ENCODE data around the gene TUBB6. TPM values are rescaled to one million over a fixed set of nuclear protein-coding genes. Genes with fewer than 3 reads are reported as not detected.

The TUBB6 gene
- total RNA-seq, 1 donor, result 312 TPM

DNA sequence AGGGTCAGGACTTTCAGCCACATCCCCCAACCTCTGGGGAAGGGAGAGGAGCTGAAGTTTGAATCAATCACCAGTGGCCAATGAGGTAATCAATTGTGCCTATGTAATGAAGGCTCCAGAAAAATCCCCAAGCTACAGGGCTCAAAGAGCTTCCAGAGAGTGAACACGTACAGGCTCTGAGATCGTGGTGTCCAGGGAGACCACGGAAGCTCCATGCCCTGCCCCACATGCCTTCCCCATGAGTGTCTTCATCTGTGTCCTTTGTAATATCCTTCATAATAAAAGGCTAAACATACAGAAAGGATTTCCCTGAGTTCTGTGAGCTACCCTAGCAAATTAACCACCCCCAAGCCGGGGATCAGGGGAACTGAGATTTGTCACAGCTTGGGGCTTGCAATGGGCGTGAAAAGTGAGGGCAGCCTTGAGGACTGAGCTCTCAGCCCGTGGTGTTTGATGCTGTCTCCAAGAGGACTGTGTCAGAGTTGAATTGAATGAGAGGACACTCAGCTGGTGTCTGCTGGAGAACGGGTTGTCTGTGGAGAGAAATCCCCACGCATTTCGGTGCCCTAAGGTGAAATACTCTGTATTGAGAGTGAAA, 25.5 kb upstream of the TUBB6 start:
- Histone ChIP-seq H2AFZ (ENCODE audit: low read length) (peak overlapping the region; percentile 81), H3K4me2 (ENCODE audit: insufficient read depth, low read length) (peak overlapping the region; percentile 70), H3K4me1 (ENCODE audit: insufficient read depth, low read length) (peaks cover 43% of the 10 kb centered on the region), H3K27me3 (ENCODE audit: insufficient read depth, low read length) (no peaks in the 10 kb centered on the region), H3K36me3 (ENCODE audit: insufficient read depth, low read length) (no peaks in the 10 kb centered on the region), H3K27ac (ENCODE audit: low read depth, low read length) (peak overlapping the region; percentile 92), H4K20me1 (ENCODE audit: insufficient read depth, low read length) (no peaks in the 10 kb centered on the region), H3K79me2 (ENCODE audit: insufficient read depth, low read length) (peaks cover 12% of the 10 kb centered on the region), H3K9me3 (ENCODE audit: low read depth, low read length) (no peaks in the 10 kb centered on the region), H3K4me3 (ENCODE audit: insufficient read depth, low read length) (peak overlapping the region; percentile 21)
- peak; percentile 91 for DNase-seq (ENCODE audit: insufficient read length, low spot score, missing footprints)
- TF ChIP-seq, protein P1, sequence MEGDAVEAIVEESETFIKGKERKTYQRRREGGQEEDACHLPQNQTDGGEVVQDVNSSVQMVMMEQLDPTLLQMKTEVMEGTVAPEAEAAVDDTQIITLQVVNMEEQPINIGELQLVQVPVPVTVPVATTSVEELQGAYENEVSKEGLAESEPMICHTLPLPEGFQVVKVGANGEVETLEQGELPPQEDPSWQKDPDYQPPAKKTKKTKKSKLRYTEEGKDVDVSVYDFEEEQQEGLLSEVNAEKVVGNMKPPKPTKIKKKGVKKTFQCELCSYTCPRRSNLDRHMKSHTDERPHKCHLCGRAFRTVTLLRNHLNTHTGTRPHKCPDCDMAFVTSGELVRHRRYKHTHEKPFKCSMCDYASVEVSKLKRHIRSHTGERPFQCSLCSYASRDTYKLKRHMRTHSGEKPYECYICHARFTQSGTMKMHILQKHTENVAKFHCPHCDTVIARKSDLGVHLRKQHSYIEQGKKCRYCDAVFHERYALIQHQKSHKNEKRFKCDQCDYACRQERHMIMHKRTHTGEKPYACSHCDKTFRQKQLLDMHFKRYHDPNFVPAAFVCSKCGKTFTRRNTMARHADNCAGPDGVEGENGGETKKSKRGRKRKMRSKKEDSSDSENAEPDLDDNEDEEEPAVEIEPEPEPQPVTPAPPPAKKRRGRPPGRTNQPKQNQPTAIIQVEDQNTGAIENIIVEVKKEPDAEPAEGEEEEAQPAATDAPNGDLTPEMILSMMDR (IDR thresholded peaks at IDR 0.05; ENCODE audit: extremely low read depth, low read depth, low read length), result no peak

DNA sequence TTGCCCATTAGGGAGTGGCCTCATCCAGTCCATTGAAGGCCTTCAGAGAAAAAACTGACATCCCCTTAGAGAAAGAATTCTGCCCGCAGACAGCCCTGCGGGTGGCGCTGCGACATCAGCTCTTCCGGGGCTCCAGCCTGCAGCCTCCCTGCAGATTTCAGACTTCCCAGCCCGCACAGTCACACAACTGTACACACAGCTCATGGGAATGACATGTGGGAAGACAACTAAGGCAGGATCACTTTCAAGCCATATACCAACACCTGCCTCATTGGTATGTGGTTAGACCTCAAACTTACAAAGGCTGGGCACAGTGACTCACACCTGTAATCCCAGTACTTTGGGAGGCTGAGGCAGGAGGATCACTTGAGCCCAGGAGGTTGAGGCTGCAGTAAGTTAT, 24.8 kb upstream of the TUBB6 start:
- DNase-seq (ENCODE audit: insufficient read length, low spot score, missing footprints), result peak; percentile 80
- TF ChIP-seq, protein P1 (IDR thresholded peaks at IDR 0.05; ENCODE audit: extremely low read depth, low read depth, low read length), result peak; percentile 28

DNA sequence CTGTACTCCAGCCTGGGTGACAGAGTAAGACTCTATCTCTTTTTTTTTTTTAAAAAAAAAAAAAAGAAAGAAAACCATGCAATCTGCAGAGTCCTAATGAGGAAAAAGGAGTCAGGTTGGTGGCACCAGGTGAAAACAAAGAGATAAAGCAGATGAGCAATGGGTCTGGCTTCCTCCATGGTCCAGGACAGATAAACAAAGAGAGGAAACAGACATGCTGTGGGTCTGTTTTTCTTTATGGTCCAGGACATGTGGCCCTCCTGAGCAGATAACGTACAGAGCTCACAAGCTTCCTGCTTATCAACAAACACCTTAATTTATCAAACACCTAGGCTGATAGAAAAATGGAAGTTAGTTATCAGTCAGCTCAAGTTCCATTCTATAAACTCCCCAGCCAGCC, 24.4 kb upstream of the TUBB6 start:
- Histone ChIP-seq H3K79me2 (ENCODE audit: insufficient read depth, low read length) (peaks cover 8% of the 10 kb centered on the region), H2AFZ (ENCODE audit: low read length) (no peak overlapping the region), H3K36me3 (ENCODE audit: insufficient read depth, low read length) (no peaks in the 10 kb centered on the region), H3K27ac (ENCODE audit: low read depth, low read length) (no peak overlapping the region), H3K4me3 (ENCODE audit: insufficient read depth, low read length) (no peak overlapping the region), H4K20me1 (ENCODE audit: insufficient read depth, low read length) (no peaks in the 10 kb centered on the region), H3K4me2 (ENCODE audit: insufficient read depth, low read length) (no peak overlapping the region), H3K9me3 (ENCODE audit: low read depth, low read length) (no peaks in the 10 kb centered on the region), H3K4me1 (ENCODE audit: insufficient read depth, low read length) (peaks cover 39% of the 10 kb centered on the region), H3K27me3 (ENCODE audit: insufficient read depth, low read length) (no peaks in the 10 kb centered on the region)
- DNase-seq (ENCODE audit: insufficient read length, low spot score, missing footprints), result no peak
- TF ChIP-seq, protein P1 (IDR thresholded peaks at IDR 0.05; ENCODE audit: extremely low read depth, low read depth, low read length), result no peak

More for the DNA sequence above, 24.8 kb upstream of the TUBB6 start:
- Histone ChIP-seq H3K4me3 (ENCODE audit: insufficient read depth, low read length) (no peak overlapping the region), H3K36me3 (ENCODE audit: insufficient read depth, low read length) (no peaks in the 10 kb centered on the region), H3K9me3 (ENCODE audit: low read depth, low read length) (no peaks in the 10 kb centered on the region), H3K27ac (ENCODE audit: low read depth, low read length) (no peak overlapping the region), H3K4me1 (ENCODE audit: insufficient read depth, low read length) (peaks cover 39% of the 10 kb centered on the region), H4K20me1 (ENCODE audit: insufficient read depth, low read length) (no peaks in the 10 kb centered on the region), H3K27me3 (ENCODE audit: insufficient read depth, low read length) (no peaks in the 10 kb centered on the region), H3K79me2 (ENCODE audit: insufficient read depth, low read length) (peaks cover 9% of the 10 kb centered on the region), H3K4me2 (ENCODE audit: insufficient read depth, low read length) (no peak overlapping the region), H2AFZ (ENCODE audit: low read length) (no peak overlapping the region)

DNA sequence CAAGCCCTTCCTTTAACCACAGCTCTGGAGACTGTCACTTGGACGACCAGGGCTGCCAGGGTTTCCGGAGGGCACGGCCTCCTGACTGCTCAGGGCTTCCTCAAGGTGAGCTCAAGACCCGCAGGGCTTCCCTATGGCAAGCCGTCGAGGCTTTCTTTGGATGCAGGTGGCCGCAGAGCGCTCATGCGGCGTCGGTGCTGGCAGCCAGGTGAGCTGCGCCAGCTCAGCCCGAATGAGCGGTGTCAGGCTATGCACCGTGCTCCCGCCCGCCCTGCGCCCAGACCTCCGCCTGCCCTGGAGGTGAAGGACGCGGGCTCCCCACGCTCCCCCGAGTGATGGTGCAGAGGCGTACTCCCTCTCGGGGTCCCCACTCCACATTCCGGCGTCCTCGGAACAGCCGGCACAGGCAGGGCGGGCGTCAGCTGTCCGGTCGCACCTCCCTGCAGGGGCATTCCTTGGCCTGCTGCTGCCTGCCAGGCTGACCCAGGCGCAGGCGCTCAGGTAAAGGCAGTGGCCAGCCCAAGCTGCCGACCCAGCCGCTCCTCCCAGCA, 20.8 kb upstream of the TUBB6 start:
- no peaks in the 10 kb centered on the region for H4K20me1 ChIP-seq (ENCODE audit: insufficient read depth, low read length)
- H3K27me3 ChIP-seq (ENCODE audit: insufficient read depth, low read length), result no peaks in the 10 kb centered on the region
- no peaks in the 10 kb centered on the region for H3K79me2 ChIP-seq (ENCODE audit: insufficient read depth, low read length)
- TF ChIP-seq, protein P1 (IDR thresholded peaks at IDR 0.05; ENCODE audit: extremely low read depth, low read depth, low read length), result no peak
- no peaks in the 10 kb centered on the region for H3K36me3 ChIP-seq (ENCODE audit: insufficient read depth, low read length)
- peak overlapping the region; percentile 88 for H3K27ac ChIP-seq (ENCODE audit: low read depth, low read length)
- peak overlapping the region; percentile 86 for H3K4me2 ChIP-seq (ENCODE audit: insufficient read depth, low read length)
- DNase-seq (ENCODE audit: insufficient read length, low spot score, missing footprints), result no peak
- H3K9me3 ChIP-seq (ENCODE audit: low read depth, low read length), result no peaks in the 10 kb centered on the region
- H3K4me3 ChIP-seq (ENCODE audit: insufficient read depth, low read length), result peak overlapping the region; percentile 79
- peaks cover 20% of the 10 kb centered on the region for H3K4me1 ChIP-seq (ENCODE audit: insufficient read depth, low read length)
- peak overlapping the region; percentile 93 for H2AFZ ChIP-seq (ENCODE audit: low read length)

Data from osteoblast (primary cell).